ENCODE results near the gene KIF3C.
"Not testable (repeated sequence)": the region's sequence is repeated elsewhere in the genome, so short reads cannot be mapped to it uniquely, and the experiment has no call there.

DNA sequence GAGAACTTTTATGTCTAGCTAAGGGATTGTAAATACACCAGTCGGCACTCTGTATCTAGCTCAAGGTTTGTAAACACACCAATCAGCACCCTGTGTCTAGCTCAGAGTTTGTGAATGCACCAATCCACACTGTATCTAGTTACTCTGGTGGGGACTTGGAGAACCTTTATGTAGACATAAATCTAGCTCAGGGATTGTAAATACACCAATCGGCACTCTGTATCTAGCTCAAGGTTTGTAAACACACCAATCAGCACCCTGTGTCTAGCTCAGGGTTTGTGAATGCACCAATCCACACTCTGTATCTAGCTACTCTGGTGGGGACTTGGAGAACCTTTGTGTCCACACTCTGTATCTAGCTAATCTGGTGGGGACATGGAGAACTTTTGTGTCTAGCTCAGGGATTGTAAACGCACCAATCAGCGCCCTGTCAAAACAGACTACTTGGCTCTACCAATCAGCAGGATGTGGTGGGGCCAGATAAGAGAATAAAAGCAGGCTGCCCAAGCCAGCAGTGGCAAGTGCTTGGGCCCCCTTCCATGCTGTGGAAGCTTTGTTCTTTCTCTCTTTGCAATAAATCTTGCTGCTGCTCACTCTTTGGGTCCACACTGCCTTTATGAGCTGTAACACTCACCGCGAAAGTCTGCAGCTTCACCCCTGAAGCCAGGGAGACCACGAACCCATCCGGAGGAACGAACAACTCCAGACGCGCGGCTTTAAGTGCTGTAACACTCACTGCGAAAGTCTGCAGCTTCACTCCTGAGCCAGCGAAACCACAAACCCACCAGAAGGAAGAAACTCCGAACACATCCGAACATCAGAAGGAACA is 66.1 kb downstream of the KIF3C start:
- TF ChIP-seq, protein P1, sequence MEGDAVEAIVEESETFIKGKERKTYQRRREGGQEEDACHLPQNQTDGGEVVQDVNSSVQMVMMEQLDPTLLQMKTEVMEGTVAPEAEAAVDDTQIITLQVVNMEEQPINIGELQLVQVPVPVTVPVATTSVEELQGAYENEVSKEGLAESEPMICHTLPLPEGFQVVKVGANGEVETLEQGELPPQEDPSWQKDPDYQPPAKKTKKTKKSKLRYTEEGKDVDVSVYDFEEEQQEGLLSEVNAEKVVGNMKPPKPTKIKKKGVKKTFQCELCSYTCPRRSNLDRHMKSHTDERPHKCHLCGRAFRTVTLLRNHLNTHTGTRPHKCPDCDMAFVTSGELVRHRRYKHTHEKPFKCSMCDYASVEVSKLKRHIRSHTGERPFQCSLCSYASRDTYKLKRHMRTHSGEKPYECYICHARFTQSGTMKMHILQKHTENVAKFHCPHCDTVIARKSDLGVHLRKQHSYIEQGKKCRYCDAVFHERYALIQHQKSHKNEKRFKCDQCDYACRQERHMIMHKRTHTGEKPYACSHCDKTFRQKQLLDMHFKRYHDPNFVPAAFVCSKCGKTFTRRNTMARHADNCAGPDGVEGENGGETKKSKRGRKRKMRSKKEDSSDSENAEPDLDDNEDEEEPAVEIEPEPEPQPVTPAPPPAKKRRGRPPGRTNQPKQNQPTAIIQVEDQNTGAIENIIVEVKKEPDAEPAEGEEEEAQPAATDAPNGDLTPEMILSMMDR (IDR thresholded peaks at IDR 0.05): not testable (repeated sequence)
- not testable (repeated sequence) for TF ChIP-seq EZH2, EZH2phosphoT487 (IDR thresholded peaks at IDR 0.05)
